ENCODE data around the gene LIN37. TPM values are rescaled to one million over a fixed set of nuclear protein-coding genes. Genes with fewer than 3 reads are reported as not detected.

LIN37 gene
- total and polyA plus RNA-seq, 2 of the 13 experiments (the other 11 are each of a cell fraction or from before 2014, with no cell fraction given): 6.3 to 8.7 TPM

- TF ChIP-seq ZNF407 (CRISPR knock-in tag; IDR thresholded peaks at IDR 0.05; ENCODE audit: not compliant biosample characterization): no peak
- no peak for TF ChIP-seq ZBED4 (CRISPR knock-in tag; IDR thresholded peaks at IDR 0.05; ENCODE audit: borderline replicate concordance)
- TF ChIP-seq KLF6 (CRISPR knock-in tag; IDR thresholded peaks at IDR 0.05): no peak
- no peak for TF ChIP-seq SMARCE1 (IDR thresholded peaks at IDR 0.05; ENCODE audit: borderline replicate concordance)
- TF ChIP-seq GATAD1 (CRISPR knock-in tag; IDR thresholded peaks at IDR 0.05): no peak
- no peak for TF ChIP-seq JUND (CRISPR knock-in tag; IDR thresholded peaks at IDR 0.05)
- TF ChIP-seq THAP7 (CRISPR knock-in tag; IDR thresholded peaks at IDR 0.05): no peak
- no peak for TF ChIP-seq LCORL (IDR thresholded peaks at IDR 0.05)
- no peak for TF ChIP-seq LCORL (CRISPR knock-in tag; IDR thresholded peaks at IDR 0.05)
- no peak for TF ChIP-seq ZSCAN12 (CRISPR knock-in tag; IDR thresholded peaks at IDR 0.05)
- TF ChIP-seq GABPA (IDR thresholded peaks at IDR 0.05; ENCODE audit: low read depth, low read length): no peak
- TF ChIP-seq GABPA (CRISPR knock-in tag; IDR thresholded peaks at IDR 0.05; ENCODE audit: low read depth): no peak
- no peak for TF ChIP-seq ZNF569 (CRISPR knock-in tag; IDR thresholded peaks at IDR 0.05; ENCODE audit: borderline replicate concordance)
- TF ChIP-seq ZNF879 (CRISPR knock-in tag; IDR thresholded peaks at IDR 0.05): no peak
These were observed 29.9 kb upstream of the LIN37 start (continued) for GRCh38 chr19:35718345-35719041.
